ENCODE measurements around the gene DCAF15. TPM values are rescaled to one million over a fixed set of nuclear protein-coding genes. Genes with fewer than 3 reads are reported as not detected.
A peak's percentile ranks its signal among the peaks of the same experiment; 100 is the strongest.

DCAF15 gene
- total RNA-seq: 35.1 TPM
- long read RNA-seq, transcript DCAF15-201 (13 exons, 2,278 nt): major isoform, 17 of 38 reads
- long read RNA-seq, partial matches to known transcripts: 3 of 38 reads
- long read RNA-seq, other reads (novel, unspliced or antisense): 18 of 38 reads

GRCh38 chr19:13952154-13952930, at the start of gene DCAF15:
TSS of gene DCAF15 (plus strand) at chr19:13952509. CDS start at chr19:13952513, 4 bp downstream.
- ATAC-seq: peak; percentile 99
- intact Hi-C loops (cut with DNase I): no loop called here
- peak within 1 kb of the TSS; percentile 72 for H3K4me3 ChIP-seq
- no peak for TF ChIP-seq CTCF (IDR thresholded peaks at IDR 0.05)
- peaks cover 31% of the 10 kb centered on the region for H3K36me3 ChIP-seq
- no peaks in the 10 kb centered on the region for H3K9me3 ChIP-seq
- H3K27me3 ChIP-seq: no peaks in the 10 kb centered on the region
- peak; percentile 99 for DNase-seq
- H3K4me1 ChIP-seq: peaks cover 13% of the 10 kb centered on the region
- peak within 1 kb of the TSS; percentile 85 for H3K27ac ChIP-seq

GRCh38 chr19:13902993-13903555, 49.2 kb upstream of the DCAF15 start:
- no peak for ATAC-seq
- DNase-seq: no peak
- intact Hi-C loops (cut with DNase I): no loop called here
- no peak overlapping the region for H3K27ac ChIP-seq
- H3K36me3 ChIP-seq: no peaks in the 10 kb centered on the region
- H3K27me3 ChIP-seq: no peaks in the 10 kb centered on the region
- peak; percentile 40 for TF ChIP-seq CTCF (IDR thresholded peaks at IDR 0.05)
- H3K4me3 ChIP-seq: no peak overlapping the region
- peaks cover 8% of the 10 kb centered on the region for H3K4me1 ChIP-seq
- H3K9me3 ChIP-seq: no peaks in the 10 kb centered on the region

GRCh38 chr19:13905634-13906520, 46.4 kb upstream of the DCAF15 start, which contains the start of the genes BRME1 and CC2D1A:
TSS of gene BRME1 (minus strand) at chr19:13906117. CDS start at chr19:13904892, 1,225 bp downstream.
TSS of gene CC2D1A (plus strand) at chr19:13906201. CDS start at chr19:13906442, 241 bp downstream.
- ATAC-seq (peak; percentile 99), DNase-seq (peak; percentile 98)
- Histone ChIP-seq H3K27ac (peak within 1 kb of the TSS; percentile 86), H3K9me3 (no peaks in the 10 kb centered on the region), H3K27me3 (no peaks in the 10 kb centered on the region), H3K4me1 (peaks cover 8% of the 10 kb centered on the region), H3K36me3 (peaks cover 6% of the 10 kb centered on the region), H3K4me3 (peak within 1 kb of the TSS; percentile 90)
- intact Hi-C loops (cut with DNase I): no loop called here
- TF ChIP-seq CTCF (IDR thresholded peaks at IDR 0.05): no peak

- Histone ChIP-seq H3K4me3 (peak overlapping the region; percentile 90), H3K36me3 (peaks cover 12% of the 10 kb centered on the region), H3K27ac (peak overlapping the region; percentile 86), H3K27me3 (no peaks in the 10 kb centered on the region), H3K9me3 (no peaks in the 10 kb centered on the region), H3K4me1 (peaks cover 8% of the 10 kb centered on the region)
- TF ChIP-seq CTCF (IDR thresholded peaks at IDR 0.05): no peak
- peak; percentile 73 for ATAC-seq
- intact Hi-C loops (cut with DNase I): no loop called here
- DNase-seq: peak; percentile 81
Measured at GRCh38 chr19:13906521-13906904, 45.8 kb upstream of the DCAF15 start.

GRCh38 chr19:13906910-13907309, 45.4 kb upstream of the DCAF15 start:
- H3K9me3 ChIP-seq: no peaks in the 10 kb centered on the region
- TF ChIP-seq CTCF (IDR thresholded peaks at IDR 0.05): no peak
- ATAC-seq (no peak), DNase-seq (no peak)
- peaks cover 8% of the 10 kb centered on the region for H3K4me1 ChIP-seq
- H3K36me3 ChIP-seq: peaks cover 12% of the 10 kb centered on the region
- no peak overlapping the region for H3K27ac ChIP-seq
- peak overlapping the region; percentile 90 for H3K4me3 ChIP-seq
- H3K27me3 ChIP-seq: no peaks in the 10 kb centered on the region
- intact Hi-C loops (cut with DNase I): no loop called here
